ENCODE results near the gene SERPINA5. TPM values are rescaled to one million over a fixed set of nuclear protein-coding genes. Genes with fewer than 3 reads are reported as not detected.

SERPINA5 gene
- total RNA-seq, 1 experiment from 2014 or later = 1.5 TPM

GRCh38 chr14:94628578-94628977 is 47.4 kb downstream of the SERPINA5 start:
- CTCF ChIA-PET = no interaction called here
- Mint-ChIP-seq H3K4me3 (no peak overlapping the region), H3K4me1 (no peaks in the 10 kb centered on the region), H3K9me3 (peaks cover 6% of the 10 kb centered on the region), H3K27me3 (ENCODE audit: low read depth) (no peaks in the 10 kb centered on the region; the same call in 1 of the 2 replicates), H3K27ac (no peak overlapping the region), H3K36me3 (no peaks in the 10 kb centered on the region)
- POLR2A ChIA-PET = no interaction called here
- no peak for DNase-seq (ENCODE audit: low spot score)
- no peak for TF ChIP-seq GRHL2 (CRISPR knock-in tag; IDR thresholded peaks at IDR 0.05; ENCODE audit: insufficient replicate concordance, severe bottlenecking)
- no peak for TF ChIP-seq ZBTB21 (CRISPR knock-in tag; IDR thresholded peaks at IDR 0.05; ENCODE audit: borderline replicate concordance)
- no peak for TF ChIP-seq AFF4 (CRISPR knock-in tag; IDR thresholded peaks at IDR 0.05; ENCODE audit: borderline replicate concordance)
- TF ChIP-seq E2F1 (CRISPR knock-in tag; IDR thresholded peaks at IDR 0.05) = no peak
- TF ChIP-seq ZNF317 (CRISPR knock-in tag; IDR thresholded peaks at IDR 0.05; ENCODE audit: borderline replicate concordance, low read depth) = no peak
- TF ChIP-seq ZNF121 (CRISPR knock-in tag; IDR thresholded peaks at IDR 0.05) = no peak
- no peak for ATAC-seq

- Mint-ChIP-seq H3K4me1 (no peaks in the 10 kb centered on the region), H3K9me3 (peaks cover 6% of the 10 kb centered on the region), H3K4me3 (no peak overlapping the region), H3K27ac (no peak overlapping the region), H3K27me3 (ENCODE audit: low read depth) (no peaks in the 10 kb centered on the region; the same call in 1 of the 2 replicates), H3K36me3 (no peaks in the 10 kb centered on the region)
- ATAC-seq = no peak
- no peak for DNase-seq (ENCODE audit: low spot score)
- CTCF ChIA-PET = no interaction called here
- POLR2A ChIA-PET = no interaction called here
- TF ChIP-seq IRF1 (CRISPR knock-in tag; IDR thresholded peaks at IDR 0.05) (no peak), ZNF219 (CRISPR knock-in tag; IDR thresholded peaks at IDR 0.05; ENCODE audit: borderline replicate concordance) (no peak), CREM (CRISPR knock-in tag; IDR thresholded peaks at IDR 0.05) (no peak), MXD4 (CRISPR knock-in tag; IDR thresholded peaks at IDR 0.05; ENCODE audit: borderline replicate concordance) (no peak), E2F1 (CRISPR knock-in tag; IDR thresholded peaks at IDR 0.05) (no peak), TCF7 (CRISPR knock-in tag; IDR thresholded peaks at IDR 0.05; ENCODE audit: low read depth) (no peak), CDX4 (CRISPR knock-in tag; IDR thresholded peaks at IDR 0.05; ENCODE audit: borderline replicate concordance) (no peak), ATF6 (CRISPR knock-in tag; IDR thresholded peaks at IDR 0.05) (no peak), SOX15 (CRISPR knock-in tag; IDR thresholded peaks at IDR 0.05) (no peak), ETV6 (CRISPR knock-in tag; IDR thresholded peaks at IDR 0.05) (no peak), OVOL2 (CRISPR knock-in tag; IDR thresholded peaks at IDR 0.05; ENCODE audit: borderline replicate concordance) (no peak), ZSCAN18 (CRISPR knock-in tag; IDR thresholded peaks at IDR 0.05) (no peak), NFE2L1 (CRISPR knock-in tag; IDR thresholded peaks at IDR 0.05) (no peak), ZNF416 (CRISPR knock-in tag; IDR thresholded peaks at IDR 0.05) (no peak), JAZF1 (CRISPR knock-in tag; IDR thresholded peaks at IDR 0.05) (no peak)
Observed at GRCh38 chr14:94630396-94630795, 49.2 kb downstream of the SERPINA5 start.

Measured in WTC11 (cell line).